Frontal cortex (tissue), 4 donors: ENCODE measurements around the gene SMOC2. TPM values are rescaled to one million over a fixed set of nuclear protein-coding genes. Genes with fewer than 3 reads are reported as not detected.
"Not testable (repeated sequence)": the region's sequence is repeated elsewhere in the genome, so short reads cannot be mapped to it uniquely, and the experiment has no call there.

Experiments
- DNase-seq, 2 donors: peaks; one replicate each; pipeline ENCODE4 v3.0.0; 2012; ENCODE audit warnings: low spot score in 2 of 2
- FAIRE-seq: peaks from 2 replicates; lab custom pipeline; 2012; peaks lifted over from hg19 to GRCh38; lab: Jason Lieb, UNC
- total RNA-seq: library from RNA; depleted of rRNA; stranded (reverse); fragments of >200 nt; gene quantifications from one replicate; pipeline ENCODE4 v1.2.3, GENCODE V29; 2014
- donor health status: control.
- donor health status: control.
- donor health status: control.

Gene SMOC2
- total RNA-seq, 1 donor from 2014 or later = 4.9 TPM

DNA sequence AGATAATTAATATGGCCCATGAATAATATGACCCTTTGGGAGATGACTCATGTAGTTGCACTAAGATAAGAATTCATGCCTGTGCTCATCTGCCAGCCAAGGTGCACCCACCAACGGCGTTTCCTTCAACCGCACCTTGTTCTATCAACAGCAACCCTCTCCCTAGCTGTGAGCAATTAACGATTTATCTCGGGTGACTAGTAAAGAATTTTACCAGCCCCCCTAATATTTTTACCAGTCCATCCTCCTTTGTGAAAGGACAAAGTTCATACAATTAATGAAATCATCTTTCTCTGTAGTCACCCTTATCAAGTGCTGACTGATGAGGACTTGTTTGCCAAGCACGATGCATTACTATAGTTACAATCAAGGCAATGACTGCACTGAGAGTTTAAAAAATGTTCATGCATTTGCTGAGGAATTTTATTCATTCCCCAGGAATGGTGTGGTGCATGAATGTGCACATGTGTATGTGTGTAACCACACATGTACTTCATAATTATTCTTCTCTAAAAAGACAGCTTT, 118.7 kb downstream of the SMOC2 start:
- no peak for DNase-seq
- FAIRE-seq = no peak

DNA sequence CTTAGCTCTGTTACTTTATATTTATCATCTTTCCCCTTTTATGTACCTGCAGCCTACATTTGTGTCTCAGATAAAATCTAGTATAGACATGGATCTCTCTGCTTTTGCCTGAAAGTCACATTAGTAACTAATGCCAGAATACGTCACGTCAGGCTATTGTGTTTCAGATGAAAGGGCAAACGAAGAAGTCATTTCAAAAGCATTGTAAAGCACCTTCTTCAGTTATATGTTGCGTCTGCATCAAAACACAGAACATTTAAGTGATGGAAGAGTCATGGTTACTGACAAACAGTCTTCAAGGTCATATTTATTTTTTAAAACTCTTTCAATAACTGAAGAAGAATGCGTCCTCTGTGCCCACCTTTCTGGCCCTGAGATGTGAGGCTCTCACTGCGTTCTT, 119.1 kb downstream of the SMOC2 start:
- FAIRE-seq (no peak), DNase-seq (no peak)

DNA sequence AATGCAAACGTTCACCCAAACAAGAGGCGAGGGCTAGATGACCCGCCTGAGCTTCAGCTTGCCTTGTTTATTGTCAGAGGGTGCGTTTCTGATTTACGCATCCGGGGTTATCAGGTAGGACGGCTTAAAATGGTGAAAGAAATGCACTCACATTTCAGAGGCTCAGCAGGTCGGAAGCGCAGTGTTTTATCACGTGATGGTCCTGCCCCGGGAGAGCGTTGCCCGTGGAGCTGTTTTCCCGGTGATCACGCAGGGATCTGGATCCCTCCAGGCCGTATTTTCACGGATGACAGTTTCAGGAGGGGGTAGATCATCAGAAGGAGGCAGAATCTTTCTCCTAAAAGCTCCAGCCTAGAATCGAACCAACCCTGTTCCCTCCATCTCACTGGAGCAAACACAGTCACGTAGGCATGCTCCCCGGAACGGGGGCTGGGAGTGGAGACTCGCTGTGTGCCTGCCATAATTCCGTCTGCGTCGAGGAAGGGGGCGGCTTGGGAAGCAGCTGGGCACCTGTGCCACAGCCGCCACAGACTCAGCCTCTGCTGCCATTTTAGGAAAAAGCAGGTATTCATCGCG, 121.7 kb downstream of the SMOC2 start:
- DNase-seq (no peak), FAIRE-seq (no peak)

DNA sequence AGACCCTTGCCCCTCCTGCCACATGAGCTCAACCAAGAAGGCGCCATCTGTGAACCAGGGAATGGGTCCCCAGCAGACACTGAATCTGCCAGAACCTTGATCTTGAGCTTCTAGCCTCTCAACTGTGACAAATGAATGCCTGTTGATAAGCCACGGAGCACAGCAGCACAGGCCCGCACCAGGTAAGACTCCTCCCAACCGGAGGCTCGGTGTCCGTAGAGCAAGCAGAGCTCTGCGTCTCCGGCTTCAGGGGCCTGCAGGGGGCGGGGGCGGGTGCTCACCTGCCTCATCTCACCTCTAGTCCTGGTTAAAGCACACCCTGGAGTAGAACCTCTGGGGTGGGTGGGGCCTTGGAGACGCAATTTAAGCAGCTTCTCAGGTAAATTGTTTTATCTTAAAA, 122.7 kb downstream of the SMOC2 start:
- no peak for FAIRE-seq
- DNase-seq = no peak

DNA sequence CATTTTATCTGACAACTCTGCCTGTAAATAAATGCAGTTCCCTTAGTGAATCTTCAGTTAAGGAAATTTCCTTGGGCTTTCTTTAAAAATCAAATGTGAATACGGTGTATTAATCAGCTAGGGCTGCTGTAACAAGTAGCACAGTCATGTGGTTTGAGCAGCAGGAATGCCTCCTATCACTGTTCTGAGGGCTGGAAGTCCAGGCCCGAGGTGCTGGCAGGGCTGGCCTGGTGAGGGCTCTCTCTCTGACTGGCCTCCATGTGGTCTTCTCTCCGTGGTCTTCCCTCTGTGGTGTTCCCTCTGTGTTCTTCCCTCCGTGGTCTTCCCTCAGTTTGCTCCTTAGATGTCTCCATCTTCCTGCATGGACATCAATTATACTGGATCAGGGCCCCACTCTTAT, 124.1 kb downstream of the SMOC2 start:
- no peak for FAIRE-seq
- DNase-seq = no peak

DNA sequence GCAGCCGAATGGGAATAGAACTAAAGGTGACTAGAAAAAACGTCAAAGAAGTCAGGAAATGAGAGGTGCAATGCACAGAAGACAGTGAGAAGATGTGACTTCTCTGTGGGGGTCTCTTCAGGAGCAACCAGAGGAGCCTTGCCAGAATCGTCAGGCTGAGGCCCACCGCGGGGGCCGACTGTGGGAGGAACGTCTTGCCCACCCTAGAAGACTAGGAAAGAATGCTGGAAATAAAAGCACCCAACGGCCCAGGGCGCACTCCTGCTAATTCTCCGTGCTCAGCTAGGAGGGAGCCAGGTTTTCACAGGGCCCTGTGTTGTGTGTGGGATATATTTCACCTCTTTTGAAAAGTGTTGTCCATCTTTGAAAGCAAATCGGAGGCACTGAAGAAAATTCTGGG, 129.2 kb downstream of the SMOC2 start:
- no peak for DNase-seq
- no peak for FAIRE-seq

DNA sequence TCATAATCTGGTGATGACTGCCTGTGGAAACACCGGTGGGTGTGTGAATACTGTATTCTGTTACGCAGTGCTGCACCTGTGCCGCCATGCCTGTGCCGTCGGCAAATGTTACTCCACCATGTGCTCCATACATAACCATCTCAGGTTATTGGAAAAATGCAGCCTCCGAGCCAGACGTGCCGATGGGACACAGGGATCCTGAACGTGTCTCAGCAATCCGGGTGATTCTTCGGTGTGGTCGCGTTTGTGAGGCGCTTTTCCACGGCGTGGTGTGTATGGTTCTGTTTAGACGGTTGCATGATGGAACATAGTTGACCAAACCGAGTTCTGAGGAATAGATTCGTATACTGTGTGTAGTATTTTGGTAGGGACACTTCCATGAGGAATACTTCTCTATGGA, 130.3 kb downstream of the SMOC2 start:
- FAIRE-seq = no peak
- no peak for DNase-seq

DNA sequence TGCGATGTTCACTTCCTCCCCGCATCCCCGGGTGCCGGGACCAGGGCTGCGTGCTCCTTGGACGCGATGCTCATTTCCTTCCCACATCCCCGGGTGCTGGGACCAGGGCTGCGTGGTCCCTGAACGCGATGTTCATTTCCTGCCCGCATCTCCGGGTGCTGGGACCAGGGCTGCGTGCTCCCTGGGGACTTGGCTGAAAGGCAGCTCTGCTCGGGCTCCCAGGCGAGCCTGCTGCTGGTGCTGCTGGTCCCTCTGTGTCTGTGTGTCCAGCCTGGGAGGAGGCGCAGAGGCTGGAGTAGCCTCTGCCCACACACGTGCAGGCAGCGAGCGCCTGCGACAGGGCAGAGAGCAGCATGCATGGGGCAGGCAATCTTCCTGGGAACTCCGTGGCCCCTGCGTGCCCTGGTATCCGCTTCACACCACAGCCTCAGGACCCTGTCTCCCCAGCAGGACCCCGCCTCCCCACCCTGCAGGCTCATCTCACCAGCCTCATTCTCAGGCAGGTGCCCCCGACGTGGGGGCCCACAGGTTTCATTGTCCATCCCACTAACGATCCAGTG, 132.4 kb downstream of the SMOC2 start:
- not testable (repeated sequence) for FAIRE-seq, DNase-seq

DNA sequence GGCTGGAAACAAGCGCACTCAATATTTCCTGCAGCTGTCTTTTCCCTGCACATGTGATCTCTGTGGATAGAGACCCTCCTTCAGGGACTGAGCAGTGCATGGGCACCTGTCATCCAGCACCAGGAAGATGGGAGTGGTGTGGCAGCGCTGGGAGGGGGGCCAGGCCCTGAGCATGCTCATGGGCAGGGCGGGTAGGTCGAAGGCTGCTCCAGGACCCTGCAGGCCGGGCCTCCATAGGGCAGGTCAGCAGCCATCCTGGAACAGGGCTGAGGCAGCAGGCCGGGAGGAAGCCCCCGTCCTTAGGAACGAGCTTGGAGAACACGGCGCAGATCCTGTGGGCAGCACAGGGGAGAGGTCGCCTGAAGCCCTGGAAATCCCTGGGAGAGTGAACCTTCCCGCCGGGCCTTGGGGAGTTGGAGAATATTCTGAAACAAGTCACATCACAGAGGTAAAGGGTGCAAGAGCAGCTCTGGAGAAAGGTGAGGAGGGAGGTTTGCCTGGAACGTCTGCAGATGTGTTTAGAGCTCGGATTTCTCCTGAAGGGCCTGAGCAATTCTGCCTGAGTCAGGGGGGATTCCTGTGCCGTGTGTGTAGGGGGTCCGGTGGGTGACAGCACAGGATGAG, 133.2 kb downstream of the SMOC2 start:
- no peak for FAIRE-seq
- DNase-seq = no peak

DNA sequence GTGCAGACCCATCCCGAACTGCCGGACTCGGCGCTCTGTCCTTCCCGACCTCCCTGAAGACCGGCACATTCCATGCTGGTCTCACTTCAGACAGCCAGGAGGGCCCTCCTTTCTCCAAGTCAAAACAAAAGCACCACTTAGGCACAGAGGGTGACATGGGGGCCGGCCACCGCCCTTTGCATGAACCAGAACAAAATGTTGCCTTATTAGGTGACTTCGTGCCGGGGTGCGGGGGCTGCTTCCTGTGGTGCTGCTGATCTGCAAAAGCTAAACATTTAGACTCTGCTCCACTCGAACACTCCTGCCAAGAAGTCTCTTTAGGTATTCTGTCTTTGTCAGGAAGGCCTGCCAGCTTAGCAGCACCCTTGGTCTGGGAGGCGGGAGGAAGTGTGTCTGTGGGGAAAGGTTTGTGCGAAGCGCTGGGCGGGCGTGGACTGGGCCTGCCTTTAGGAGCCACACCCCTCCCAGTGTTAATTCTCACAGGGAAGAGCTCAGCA, 133.8 kb downstream of the SMOC2 start:
- DNase-seq (no peak), FAIRE-seq (no peak)

DNA sequence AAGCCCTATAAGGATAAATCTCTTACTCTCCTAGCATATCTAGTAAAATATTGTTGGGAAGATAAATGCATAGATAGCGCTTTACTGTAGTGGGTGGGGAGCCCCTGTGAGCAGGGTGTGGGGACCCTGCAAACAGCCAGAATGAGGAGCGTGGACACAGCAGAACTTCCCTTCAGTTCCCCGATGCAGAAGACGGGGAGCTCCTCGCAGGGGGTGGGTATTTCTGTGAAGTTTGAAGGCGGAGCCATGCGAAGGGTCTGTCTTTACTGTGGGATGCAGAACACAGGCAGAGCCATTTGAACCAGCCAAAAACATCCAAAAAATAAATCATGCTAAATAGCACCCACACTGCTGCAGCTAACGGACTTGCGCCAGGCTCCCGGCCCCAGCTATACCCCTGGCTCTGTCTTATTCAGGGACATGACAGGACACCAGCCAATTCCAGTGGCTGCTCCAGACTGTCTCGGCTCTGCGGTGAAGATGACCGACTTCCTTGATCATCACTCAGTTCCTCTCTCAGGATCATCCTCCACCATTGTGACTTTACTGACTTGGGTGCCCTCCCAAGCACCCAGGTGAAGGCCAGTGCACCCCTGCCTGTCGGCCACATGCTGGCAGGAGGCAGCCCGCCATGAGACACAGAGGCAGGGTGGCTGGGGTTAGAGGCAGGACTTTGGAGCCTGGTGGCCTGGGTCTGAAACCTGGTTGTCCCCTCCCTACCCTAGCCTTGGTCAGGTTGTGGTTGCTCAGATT, 134.5 kb downstream of the SMOC2 start:
- no peak for DNase-seq
- no peak for FAIRE-seq

DNA sequence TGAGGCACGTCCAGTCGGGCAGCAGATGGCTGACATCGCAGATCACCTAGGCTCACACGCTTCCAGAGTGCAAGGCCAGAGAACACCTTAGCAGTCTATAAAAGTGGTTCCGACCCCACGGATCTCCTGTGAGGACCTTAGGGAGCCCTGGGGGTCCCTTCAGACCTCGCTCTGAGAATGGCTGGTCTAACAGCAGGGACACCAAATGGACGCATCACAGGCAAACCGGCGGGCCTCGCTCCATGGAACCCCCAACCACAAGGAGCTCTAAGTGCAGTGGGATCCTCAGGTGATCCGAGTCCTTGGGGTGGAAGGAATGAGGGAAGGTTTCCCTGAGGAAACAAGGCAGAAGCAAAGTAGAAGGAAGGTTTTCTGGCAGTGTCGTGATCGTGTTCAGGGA, 135.4 kb downstream of the SMOC2 start:
- no peak for FAIRE-seq
- no peak for DNase-seq

DNA sequence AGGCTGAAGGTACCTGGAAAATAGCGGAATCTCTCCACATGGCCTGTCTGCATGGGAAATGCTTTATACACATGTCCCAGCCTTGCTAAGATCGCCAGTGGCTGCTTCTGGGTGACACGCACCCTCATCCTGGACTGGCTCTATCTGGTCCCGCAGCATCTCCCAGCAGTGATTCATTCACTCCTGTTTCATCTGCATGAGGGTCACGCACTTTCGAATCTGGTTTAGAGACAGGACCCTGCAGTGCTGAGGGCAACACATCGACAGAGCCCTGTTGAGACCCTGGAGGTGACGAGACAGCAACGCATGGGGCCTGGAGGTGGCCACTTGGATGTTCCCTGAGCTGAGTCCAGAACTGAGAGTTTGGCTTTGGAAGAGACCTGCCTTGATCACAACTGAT, 136.5 kb downstream of the SMOC2 start:
- no peak for FAIRE-seq
- no peak for DNase-seq

DNA sequence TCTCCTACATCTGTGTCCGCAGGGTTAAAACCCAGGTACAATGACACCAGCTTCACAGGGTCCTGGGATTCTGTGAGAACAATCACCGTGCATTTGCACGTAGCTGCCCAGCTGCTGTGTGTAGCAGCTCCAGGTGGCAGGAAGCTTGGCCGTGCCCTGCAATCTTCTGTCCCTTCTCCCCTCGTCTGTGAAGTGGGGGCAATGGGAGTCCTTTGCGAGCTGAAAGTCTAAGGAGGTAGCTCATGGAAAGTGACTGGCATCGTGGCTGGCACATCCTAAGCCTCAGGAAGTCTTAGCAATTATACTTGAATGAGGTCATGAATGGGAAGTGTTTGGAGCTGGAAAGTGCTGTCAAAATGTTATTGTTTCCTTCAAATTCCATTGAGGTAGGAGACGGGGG, 137.1 kb downstream of the SMOC2 start:
- FAIRE-seq (no peak), DNase-seq (no peak)

DNA sequence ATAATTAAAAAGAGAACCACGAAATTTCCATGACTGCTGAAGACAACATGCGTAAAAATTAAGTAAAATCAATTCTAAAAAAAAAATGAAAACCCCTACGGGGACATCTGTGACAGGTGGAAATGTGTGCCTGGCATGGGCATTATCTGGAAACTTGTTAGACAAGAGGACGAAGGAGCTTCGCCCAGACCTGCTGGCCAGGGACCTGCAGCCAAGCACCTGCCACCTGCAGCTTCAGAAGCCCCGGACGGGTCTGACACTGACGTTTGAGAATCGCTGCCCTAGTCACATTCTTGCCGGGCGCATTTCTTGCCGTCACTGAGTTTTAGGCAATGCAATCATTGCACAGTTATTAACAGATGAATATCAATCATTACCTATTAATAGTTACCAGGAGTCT, 140.3 kb downstream of the SMOC2 start:
- DNase-seq = no peak
- no peak for FAIRE-seq

DNA sequence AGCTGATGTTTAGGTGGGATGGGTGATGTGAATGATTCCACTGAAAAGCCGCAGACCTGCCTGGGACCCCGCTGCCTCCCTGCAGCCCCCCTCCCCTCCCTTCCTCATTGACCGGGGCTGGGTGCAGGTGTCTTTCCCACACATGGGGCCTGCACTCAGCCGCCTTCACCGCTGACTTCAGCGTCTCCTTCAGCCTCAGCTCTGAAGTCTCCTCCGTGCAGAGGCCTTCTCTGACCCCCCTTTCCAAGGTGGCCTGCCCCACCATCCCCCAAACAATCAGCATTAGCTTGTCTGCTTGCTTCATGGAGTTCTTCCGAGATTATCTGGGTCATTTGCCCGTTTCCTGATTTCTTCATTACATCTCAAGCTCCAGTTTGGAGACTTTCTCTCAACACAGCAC, 140.7 kb downstream of the SMOC2 start:
- FAIRE-seq = no peak

DNA sequence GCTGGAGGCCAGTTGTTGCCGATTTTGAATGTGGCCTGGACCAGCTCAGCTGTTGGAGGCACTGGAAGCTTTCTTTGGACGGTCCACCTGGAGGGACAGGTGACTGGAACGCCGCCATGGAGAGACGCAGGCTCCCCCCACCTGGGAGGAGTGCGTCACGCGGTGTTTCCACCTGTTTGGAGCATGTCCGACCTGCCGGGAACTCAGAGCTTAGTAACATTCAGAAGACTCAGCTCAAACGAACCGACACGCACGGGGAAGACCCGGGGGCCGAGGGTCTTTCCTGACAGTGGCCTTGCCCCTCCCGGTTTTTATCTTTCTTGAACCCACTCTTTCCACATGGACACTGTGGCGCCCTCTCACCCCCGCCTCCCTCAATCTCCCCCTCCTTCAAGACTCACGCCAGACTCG, 141.6 kb downstream of the SMOC2 start:
- FAIRE-seq (no peak), DNase-seq (no peak)

More for the DNA sequence above, 140.7 kb downstream of the SMOC2 start:
- no peak for DNase-seq

DNA sequence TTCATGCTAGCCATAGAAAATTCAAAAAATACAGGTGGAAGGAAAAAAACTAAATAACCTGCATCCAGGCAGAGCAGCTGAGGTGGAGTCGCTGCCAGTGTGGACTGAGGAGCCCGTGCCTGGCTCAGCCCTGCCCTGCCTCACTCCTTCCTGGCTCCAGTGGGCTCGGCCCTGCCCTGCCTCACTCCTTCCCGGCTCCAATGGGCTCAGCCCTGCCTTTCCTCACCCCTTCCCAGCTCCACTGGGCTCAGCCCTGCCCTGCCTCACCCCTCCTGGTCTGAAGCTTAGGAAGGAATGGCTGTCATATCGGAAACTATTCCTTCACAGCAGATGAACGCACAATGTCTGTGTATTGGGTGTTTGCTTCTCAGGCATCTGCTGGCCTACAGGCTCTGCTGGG, 142.1 kb downstream of the SMOC2 start:
- FAIRE-seq = no peak
- DNase-seq = no peak

DNA sequence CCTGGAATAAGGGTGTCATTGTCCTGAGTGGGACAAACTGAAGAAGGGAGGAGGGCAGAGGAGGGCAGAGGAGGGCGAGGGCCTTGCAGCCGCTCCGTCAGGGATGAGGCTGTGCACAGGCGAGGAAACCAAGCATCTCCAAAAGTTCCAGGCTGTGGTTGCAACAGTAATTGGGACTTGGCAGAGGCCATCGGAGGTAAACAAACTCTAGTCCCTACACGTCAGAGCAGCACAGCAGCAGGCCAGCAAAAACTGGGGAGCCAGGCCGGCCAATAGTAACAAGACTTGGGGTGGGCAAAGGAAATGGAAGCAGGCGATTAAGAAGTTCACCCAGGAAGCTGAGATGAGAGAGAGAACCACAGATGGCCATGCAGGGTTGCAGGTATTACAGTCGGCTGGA, 142.8 kb downstream of the SMOC2 start:
- DNase-seq (no peak), FAIRE-seq (no peak)

DNA sequence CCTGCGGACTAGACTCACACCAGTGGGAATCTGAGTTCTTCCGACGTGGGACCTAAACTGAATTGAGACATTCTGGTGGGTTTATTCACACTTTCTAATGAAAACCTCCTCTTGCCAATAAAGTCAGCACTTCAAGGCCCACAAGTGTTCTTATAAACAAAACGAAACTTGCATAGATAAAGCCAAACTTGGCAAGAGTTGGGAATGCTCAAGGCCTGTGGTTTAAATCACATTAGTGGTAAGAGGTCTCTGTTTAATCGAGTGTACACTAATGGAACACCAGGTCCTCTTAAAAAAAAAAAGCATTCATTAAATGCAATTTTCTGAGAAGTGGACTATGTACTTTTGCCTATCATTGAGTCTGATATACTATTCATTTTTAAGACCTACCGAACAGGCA, 143.3 kb downstream of the SMOC2 start:
- FAIRE-seq (no peak), DNase-seq (no peak)

DNA sequence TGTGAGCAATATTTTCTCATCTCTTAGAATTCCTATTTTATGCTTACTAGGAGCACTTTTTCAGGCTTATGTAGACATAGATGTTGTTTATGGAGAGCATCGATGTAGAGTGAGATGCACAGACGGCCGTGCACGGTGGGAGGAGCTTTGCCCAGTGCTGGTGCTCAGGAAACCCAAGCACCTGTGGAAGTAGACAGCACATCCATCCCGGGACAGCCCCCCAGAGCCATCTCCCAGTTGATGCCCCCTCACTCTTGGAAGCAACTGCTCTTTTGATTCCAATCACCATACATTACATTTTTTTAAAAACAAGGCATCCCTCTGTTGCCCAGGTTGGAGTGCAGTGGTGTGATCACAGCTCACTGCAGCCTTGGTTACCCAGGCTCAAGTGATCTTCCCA, 143.7 kb downstream of the SMOC2 start:
- DNase-seq = no peak
- FAIRE-seq = no peak
